Osteocyte (in vitro differentiated cells): Measurements from ENCODE around the gene SPP2. TPM values are rescaled to one million over a fixed set of nuclear protein-coding genes. Genes with fewer than 3 reads are reported as not detected.

Experiments used
- DNase-seq: peaks from one replicate; pipeline ENCODE4 v3.0.0; 2021; ENCODE audit warnings: mixed read lengths; ENCODE audit not compliant: unreplicated experiment; ENCODE audit errors: extremely low spot score
- H3K27ac Mint-ChIP-seq: one replicate; pipeline ENCODE4 v1.8.0; 2021; ENCODE audit warnings: mild to moderate bottlenecking, mixed read lengths; ENCODE audit not compliant: unreplicated experiment
- H3K27me3 Mint-ChIP-seq: one replicate; pipeline ENCODE4 v1.8.0; 2021; ENCODE audit warnings: mixed read lengths; ENCODE audit not compliant: unreplicated experiment
- H3K36me3 Mint-ChIP-seq: one replicate; pipeline ENCODE4 v1.8.0; 2021; ENCODE audit warnings: mixed read lengths; ENCODE audit not compliant: unreplicated experiment
- H3K4me1 Mint-ChIP-seq: one replicate; pipeline ENCODE4 v1.8.0; 2021; ENCODE audit warnings: mixed read lengths; ENCODE audit not compliant: unreplicated experiment
- H3K4me3 Mint-ChIP-seq: one replicate; pipeline ENCODE4 v1.8.0; 2021; ENCODE audit warnings: mild to moderate bottlenecking, moderate library complexity, mixed read lengths; ENCODE audit not compliant: unreplicated experiment
- H3K9me3 Mint-ChIP-seq: one replicate; pipeline ENCODE4 v1.8.0; 2021; ENCODE audit warnings: mixed read lengths; ENCODE audit not compliant: unreplicated experiment
- total RNA-seq: library from RNA; stranded (reverse); gene quantifications from 2 replicates; pipeline ENCODE4 v1.2.1, GENCODE V29; 2021
- TF ChIP-seq, protein P1 (sequence below): fragments of 200-600 bp; sonication (generic); IDR thresholded peaks from 2 replicates; pipeline ENCODE4 v1.5.0; 2021; ENCODE audit warnings: antibody characterized with exemption, mild to moderate bottlenecking, moderate library complexity

Gene SPP2
- total RNA-seq, 1 donor from 2014 or later = not detected

DNA sequence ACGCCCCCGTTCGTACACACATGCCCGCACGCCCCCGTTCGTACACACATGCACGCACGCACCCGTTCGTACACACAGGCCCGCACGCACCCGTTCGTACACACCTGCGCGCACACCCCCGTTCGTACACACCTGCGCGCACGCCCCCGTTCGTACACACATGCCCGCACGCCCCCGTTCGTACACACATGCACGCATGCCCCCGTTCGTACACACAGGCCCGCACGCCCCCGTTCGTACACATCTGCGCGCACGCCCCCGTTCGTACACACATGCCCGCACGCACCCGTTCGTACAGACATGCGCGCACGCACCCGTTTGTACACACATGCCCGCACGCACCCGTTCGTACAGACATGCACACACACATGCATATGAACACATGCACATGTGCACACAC is 45.7 kb downstream of the SPP2 start:
- no peak overlapping the region for H3K27ac Mint-ChIP-seq
- peaks cover 12% of the 10 kb centered on the region for H3K4me1 Mint-ChIP-seq
- TF ChIP-seq, protein P1, sequence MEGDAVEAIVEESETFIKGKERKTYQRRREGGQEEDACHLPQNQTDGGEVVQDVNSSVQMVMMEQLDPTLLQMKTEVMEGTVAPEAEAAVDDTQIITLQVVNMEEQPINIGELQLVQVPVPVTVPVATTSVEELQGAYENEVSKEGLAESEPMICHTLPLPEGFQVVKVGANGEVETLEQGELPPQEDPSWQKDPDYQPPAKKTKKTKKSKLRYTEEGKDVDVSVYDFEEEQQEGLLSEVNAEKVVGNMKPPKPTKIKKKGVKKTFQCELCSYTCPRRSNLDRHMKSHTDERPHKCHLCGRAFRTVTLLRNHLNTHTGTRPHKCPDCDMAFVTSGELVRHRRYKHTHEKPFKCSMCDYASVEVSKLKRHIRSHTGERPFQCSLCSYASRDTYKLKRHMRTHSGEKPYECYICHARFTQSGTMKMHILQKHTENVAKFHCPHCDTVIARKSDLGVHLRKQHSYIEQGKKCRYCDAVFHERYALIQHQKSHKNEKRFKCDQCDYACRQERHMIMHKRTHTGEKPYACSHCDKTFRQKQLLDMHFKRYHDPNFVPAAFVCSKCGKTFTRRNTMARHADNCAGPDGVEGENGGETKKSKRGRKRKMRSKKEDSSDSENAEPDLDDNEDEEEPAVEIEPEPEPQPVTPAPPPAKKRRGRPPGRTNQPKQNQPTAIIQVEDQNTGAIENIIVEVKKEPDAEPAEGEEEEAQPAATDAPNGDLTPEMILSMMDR = no peak
- H3K9me3 Mint-ChIP-seq = no peaks in the 10 kb centered on the region
- H3K27me3 Mint-ChIP-seq = peaks cover 29% of the 10 kb centered on the region
- no peak overlapping the region for H3K4me3 Mint-ChIP-seq
- no peaks in the 10 kb centered on the region for H3K36me3 Mint-ChIP-seq
- no peak for DNase-seq

DNA sequence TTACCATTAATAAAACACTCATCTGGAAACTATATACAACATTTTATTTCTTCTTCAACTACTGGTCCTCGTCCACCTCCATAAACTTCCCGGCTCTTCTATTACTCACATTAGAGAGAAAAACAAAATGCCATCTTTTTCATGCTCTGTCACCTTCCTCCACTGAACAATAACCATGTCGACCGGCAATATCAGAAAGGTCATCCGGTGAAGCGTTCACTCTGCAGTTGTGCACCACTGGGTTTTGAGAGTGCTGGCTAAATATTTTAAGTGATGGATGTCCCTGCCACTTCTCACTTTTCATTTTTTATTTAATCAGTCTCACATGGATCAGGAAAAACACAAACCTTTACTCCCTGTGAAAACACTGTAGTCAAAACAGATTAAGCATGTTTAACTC is 48.2 kb downstream of the SPP2 start:
- Mint-ChIP-seq H3K9me3 (no peaks in the 10 kb centered on the region), H3K4me1 (no peaks in the 10 kb centered on the region), H3K36me3 (no peaks in the 10 kb centered on the region), H3K4me3 (no peak overlapping the region), H3K27me3 (peaks cover 24% of the 10 kb centered on the region), H3K27ac (no peak overlapping the region)
- no peak for DNase-seq
- TF ChIP-seq, protein P1 = no peak

DNA sequence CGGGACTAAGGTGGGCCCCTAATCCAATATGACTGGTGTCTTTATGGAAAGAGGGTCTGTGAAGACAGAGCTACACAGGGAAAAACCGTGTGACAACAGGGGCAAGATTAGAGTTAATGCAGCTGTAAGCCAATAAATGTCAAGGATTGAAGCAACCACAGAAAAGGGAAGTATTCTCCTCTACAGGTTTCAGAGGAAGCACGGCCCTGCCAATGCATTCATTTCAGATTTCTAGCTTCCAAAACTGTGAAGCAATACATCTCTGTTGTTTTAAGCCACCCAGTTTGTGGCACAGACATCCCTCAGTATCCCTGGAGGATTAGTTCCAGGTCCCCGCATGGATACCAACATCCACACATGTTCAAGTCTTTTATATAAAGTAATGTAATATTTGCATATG is 48.8 kb downstream of the SPP2 start:
- Mint-ChIP-seq H3K27ac (no peak overlapping the region), H3K4me3 (no peak overlapping the region), H3K9me3 (no peaks in the 10 kb centered on the region), H3K4me1 (no peaks in the 10 kb centered on the region), H3K27me3 (peaks cover 24% of the 10 kb centered on the region), H3K36me3 (no peaks in the 10 kb centered on the region)
- DNase-seq = no peak
- TF ChIP-seq, protein P1 = no peak

DNA sequence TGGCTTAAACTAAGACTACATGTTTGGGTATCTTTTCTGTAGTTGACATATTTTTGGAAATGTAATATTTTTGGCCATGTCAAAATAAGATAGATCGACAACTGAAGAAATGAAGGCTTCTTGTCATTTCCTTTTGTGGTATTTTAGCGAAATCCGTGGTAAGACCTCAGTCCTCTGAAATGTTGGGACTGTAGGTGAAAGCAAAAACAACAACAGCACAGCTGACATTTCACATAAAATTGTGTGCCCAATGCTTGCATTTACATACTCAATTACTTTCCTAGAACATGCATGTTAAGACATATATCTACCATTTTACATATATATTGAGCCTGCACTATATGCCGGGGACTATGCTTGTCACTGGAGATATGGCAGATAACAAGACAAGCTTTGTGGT is 50.2 kb downstream of the SPP2 start:
- H3K4me1 Mint-ChIP-seq = no peaks in the 10 kb centered on the region
- no peaks in the 10 kb centered on the region for H3K9me3 Mint-ChIP-seq
- peaks cover 36% of the 10 kb centered on the region for H3K27me3 Mint-ChIP-seq
- TF ChIP-seq, protein P1 = no peak
- no peaks in the 10 kb centered on the region for H3K36me3 Mint-ChIP-seq
- DNase-seq = no peak
- H3K4me3 Mint-ChIP-seq = no peak overlapping the region
- H3K27ac Mint-ChIP-seq = no peak overlapping the region

DNA sequence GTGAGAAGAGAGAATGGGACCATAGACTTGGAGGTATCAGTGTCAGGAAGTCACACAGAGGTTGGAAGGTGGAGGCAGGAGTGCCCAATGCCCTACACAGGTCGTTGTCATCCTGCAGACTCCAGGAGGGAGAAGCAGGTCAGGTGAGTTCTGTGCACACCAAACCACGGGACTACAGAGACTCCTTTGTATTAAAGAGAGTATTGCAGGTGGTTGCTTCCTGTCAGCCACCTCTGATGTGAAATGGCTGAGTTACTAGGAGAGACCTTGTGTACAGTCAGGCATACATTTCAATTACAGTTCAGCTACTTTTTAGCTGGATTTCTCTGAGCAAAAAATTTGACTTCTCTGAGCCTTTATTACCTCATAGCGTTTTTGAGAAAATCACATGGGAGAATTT is 51.6 kb downstream of the SPP2 start:
- TF ChIP-seq, protein P1 = no peak
- Mint-ChIP-seq H3K4me3 (no peak overlapping the region), H3K27ac (no peak overlapping the region), H3K4me1 (no peaks in the 10 kb centered on the region), H3K27me3 (peaks cover 43% of the 10 kb centered on the region), H3K36me3 (no peaks in the 10 kb centered on the region), H3K9me3 (no peaks in the 10 kb centered on the region)
- no peak for DNase-seq
